HG03159 (cell line): ENCODE results near the gene PHLDB2.
A peak's percentile ranks its signal among the peaks of the same experiment; 100 is the strongest.

ENCODE experiments used
- ATAC-seq: cut with Tn5 transposase; IDR thresholded peaks from one replicate; pipeline ENCODE4 v1.9.1; 2021; ENCODE audit warnings: mild to moderate bottlenecking, moderate library complexity; ENCODE audit not compliant: unreplicated experiment

The PHLDB2 gene

DNA sequence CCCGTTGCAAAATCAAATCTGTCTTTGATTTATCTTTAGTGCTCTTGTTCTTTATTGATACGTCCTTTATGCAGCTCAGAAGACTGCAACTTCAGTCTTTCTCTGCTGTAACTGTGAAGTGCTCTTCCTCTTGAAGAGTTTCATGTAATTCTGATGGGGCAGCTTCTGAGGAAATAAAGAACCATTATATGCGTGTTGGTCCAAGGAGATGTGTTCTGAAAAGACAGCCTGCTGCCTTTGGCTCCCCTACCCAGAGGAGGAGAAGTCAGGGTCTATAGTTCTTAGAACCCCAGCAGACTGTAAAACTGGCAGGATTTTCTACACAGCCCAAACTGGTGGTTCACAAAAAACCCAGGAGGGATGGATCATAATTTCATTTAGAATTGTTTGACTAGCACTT lies 97.4 kb downstream of the PHLDB2 start:
- ATAC-seq, result no peak

DNA sequence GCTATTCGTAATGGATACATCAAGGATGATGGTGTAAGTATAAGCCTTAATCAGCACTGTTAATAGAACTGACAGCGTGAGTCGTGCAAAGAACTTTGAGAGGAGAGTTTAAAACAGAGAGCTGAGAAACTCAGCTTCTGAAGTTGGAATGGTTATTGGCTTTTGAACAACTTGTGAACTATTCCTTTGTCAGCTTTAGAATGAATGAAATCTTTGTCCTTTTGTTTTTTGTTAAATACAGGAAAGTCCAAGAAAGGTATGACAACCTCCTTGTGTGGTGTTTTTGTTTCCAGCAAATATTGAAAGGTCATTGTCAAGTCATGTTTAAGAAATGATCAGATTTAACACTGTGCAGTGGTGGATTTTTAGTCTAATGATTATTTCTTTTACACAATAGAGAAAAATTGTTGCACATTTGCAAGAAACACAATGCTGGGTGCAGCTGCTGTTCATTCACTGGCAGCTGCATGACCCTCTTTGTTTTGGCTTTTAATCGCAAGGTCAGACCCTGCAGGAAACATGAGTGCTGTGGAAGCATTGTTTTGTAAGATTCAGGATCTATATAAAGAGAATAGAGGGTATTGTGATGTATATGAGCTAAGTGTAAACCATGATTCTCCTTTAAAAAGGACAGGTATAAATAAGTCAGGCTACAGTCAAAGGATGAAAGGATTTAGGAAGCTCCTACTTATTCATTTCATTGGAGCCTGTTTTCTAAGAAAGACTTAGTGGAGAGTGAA lies 98.1 kb downstream of the PHLDB2 start:
- ATAC-seq, result no peak

DNA sequence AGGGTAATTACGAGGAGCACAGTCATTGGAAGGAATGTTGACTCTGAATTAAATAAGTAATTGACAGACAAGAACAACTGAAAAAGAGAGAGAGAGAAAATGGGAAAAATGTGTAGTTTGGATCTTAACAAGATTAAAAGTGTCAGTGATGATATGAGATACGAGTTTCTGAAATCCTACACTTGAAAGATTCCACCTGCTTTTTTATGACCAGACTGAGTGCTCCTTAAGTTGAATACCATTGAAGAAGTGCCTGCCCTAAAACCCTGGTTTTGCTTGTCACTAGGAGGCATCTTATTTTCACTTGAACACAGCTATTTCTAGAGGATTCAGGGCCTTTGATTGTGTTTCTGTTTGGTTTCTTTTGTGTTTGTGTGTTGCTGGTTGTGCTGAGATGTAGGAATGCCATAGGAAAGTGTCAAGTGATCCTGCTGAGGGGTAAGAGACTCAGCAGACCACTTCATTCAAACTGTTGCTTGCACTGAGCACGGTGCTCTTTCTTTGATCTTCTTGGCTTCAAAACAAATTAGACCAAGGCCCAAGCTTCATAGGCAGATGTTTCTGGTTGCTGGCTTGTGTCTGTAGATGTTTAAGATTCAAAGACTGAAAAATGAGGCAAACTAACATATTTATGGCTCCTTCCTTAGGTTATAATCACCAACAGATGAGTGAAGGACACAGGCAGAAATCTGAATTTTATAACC lies 102.5 kb downstream of the PHLDB2 start:
- no peak for ATAC-seq

- ATAC-seq, result no peak
Measured at GRCh38 chr3:111963424-111963823, 104.4 kb downstream of the PHLDB2 start.

DNA sequence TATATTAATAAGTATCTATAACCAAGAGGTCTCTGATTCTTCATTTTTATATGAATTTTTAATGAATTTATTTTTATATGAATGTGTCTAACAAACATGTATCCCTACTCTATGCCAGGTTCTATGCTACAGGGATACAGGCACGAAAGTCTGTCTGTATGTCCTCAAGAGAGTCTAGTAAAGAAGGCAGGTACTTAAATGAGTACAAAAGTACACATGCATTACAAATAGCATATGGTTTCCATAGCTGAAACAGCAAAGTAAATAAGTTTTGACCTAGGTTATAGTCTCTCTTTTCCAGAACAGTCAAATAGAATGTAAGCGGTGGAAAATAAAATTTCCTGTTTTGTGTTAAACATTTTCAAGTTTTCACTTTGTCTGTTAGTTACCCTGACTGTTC lies 106.4 kb downstream of the PHLDB2 start:
- ATAC-seq, result no peak

GRCh38 chr3:111967068-111967467 lies 108.0 kb downstream of the PHLDB2 start:
- ATAC-seq, result no peak

GRCh38 chr3:111967651-111968274 lies 108.7 kb downstream of the PHLDB2 start:
- peak; percentile 90 for ATAC-seq

- ATAC-seq, result no peak
Measured at GRCh38 chr3:111968319-111969054, 109.4 kb downstream of the PHLDB2 start.

- ATAC-seq, result no peak
Measured at GRCh38 chr3:111970376-111970775, 111.3 kb downstream of the PHLDB2 start.

- ATAC-seq, result no peak
Measured at GRCh38 chr3:111971533-111972130, 112.6 kb downstream of the PHLDB2 start.

DNA sequence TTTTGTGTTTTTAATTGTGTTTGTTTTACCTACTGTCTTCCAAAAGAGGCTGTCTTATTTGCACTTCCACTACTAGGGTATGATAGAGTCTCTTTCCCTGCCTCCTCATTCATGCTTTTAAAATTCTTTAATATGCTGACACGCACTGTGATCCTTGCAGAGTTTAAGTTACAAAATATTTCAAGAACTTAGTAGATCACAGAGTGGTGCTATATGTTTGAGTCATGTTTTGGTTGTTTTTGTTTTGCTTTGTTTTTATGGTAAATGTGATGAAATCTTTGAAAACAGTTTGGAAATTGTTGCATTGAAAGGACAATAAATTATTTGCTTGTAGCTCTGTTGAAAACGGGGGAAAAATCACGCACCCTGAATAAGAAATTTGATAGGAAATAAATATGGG lies 113.8 kb downstream of the PHLDB2 start:
- ATAC-seq, result no peak

DNA sequence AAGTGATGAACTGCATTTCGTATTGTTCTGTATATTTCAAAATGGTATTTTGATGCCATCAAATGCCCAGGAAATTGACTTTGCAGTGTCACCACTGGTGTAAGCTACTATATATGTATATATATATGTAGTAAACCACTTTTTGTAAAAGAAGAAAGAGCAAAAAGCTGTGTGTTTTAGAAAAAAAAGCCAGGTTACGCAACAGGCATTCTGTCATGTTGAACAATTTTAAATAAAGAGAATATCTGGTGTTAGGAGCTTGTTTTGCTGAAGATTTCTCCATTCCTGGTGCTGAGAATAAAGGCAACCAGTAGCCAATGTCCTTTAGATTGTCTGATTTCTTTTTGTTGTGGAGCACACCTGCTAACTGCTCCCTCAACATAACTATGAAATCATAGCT lies 116.1 kb downstream of the PHLDB2 start:
- no peak for ATAC-seq

DNA sequence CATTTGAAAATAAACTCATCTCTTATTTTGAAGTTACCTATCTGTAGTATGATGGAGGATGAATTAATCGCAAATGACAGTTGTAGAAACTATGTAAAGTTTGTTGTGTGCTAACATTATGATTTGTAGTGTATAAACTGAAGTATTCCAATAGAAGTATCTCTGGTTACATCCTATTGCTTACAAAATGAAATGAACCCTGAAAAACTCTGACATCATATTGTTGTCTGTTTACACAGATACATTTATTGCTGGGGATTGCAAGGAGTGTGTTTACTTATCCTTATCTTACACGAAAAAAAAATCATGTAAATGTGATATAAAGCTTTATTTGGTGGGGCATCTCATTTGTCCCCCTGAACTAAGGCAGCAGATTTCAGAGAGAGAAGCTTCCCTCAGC lies 117.2 kb downstream of the PHLDB2 start:
- no peak for ATAC-seq

DNA sequence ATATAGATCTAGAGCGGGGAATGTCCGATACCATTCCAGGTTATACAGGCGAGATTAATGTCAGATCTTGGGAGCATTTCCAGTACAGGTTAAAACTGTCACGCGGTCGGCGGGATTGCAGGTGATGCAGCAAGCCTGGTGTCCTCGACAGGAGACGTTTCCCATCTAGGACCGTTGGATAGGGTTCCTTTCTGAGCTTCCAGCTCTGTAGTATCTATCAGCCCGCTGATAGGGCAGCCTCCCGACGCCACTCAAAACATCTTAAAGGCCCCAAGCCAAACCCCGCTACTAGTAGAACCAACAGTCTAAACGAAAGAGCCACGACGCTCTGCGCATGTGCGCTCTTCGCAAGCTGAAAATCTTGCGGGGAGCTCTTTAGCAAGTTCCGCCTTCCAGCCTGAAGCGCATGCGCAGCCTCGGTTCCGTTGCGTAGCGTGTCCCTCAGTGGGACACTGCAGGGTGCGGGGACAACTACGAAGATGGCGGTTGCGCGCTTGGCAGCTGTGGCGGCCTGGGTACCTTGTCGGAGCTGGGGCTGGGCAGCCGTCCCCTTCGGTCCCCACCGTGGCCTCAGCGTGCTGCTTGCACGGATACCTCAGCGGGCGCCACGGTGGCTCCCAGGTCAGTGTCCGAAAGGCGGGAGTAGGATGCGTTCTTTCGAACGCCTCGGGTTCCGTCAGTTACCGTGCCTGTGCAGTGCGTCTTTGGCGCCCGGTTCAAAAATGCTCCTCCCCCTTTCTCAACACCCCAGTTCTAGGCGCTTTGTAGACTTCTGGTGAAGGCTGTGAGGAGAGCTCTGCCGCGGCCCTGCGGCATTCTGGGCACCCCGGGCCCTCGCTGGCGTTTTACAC lies 119.7 kb downstream of the PHLDB2 start, which contains the start of gene ABHD10:
Gene ABHD10 (plus strand): TSS at position 444 of the 851 bp plus-strand sequence. CDS start 36 bp downstream, at position 480.
- peak; percentile 92 for ATAC-seq

GRCh38 chr3:111979434-111980038 lies 120.5 kb downstream of the PHLDB2 start:
- ATAC-seq, result peak; percentile 48

- ATAC-seq, result no peak
Measured at GRCh38 chr3:111980716-111981456, 121.8 kb downstream of the PHLDB2 start.

GRCh38 chr3:111981457-111981763 lies 122.3 kb downstream of the PHLDB2 start:
- ATAC-seq, result no peak

GRCh38 chr3:111984636-111985298 lies 125.7 kb downstream of the PHLDB2 start:
- no peak for ATAC-seq
